B cell (primary cell): ENCODE measurements around the gene CEND1. TPM values are rescaled to one million over a fixed set of nuclear protein-coding genes. Genes with fewer than 3 reads are reported as not detected.

ENCODE experiments used
- ATAC-seq: fragments of 200-7000 bp; cut with Tn5 transposase; one replicate; pipeline ENCODE4 v1.10.0; 2021; ENCODE audit warnings: low read depth, mild to moderate bottlenecking, moderate number of reproducible peaks, moderate library complexity
- CTCF ChIA-PET: fragments of 350-600 bp; sonication (Branson Sonifier 250); formaldehyde crosslinking; loops from one replicate; lab custom pipeline; 2021; ENCODE audit warnings: antibody characterized with exemption, inconsistent platforms; lab: Charles Lee
- POLR2A ChIA-PET: fragments of 350-600 bp; sonication (Branson Sonifier 250); formaldehyde crosslinking; loops from one replicate; lab custom pipeline; 2021; ENCODE audit warnings: antibody characterized with exemption; lab: Charles Lee
- DNase-seq: peaks from one replicate; pipeline ENCODE4 v3.0.0; 2013
- H2AFZ ChIP-seq: 2 replicates; pipeline ENCODE4 v1.6.1; 2012; ENCODE audit warnings: mild to moderate bottlenecking, low read depth, low read length; ENCODE audit not compliant: insufficient read depth, poor library complexity, severe bottlenecking
- H3K27ac ChIP-seq, 2 donors: 1 replicate in 1 of 2; 2 replicates in 1 of 2; pipeline ENCODE4 v1.5.1; 2012 to 2013; ENCODE audit warnings: low read length in 2 of 2, mild to moderate bottlenecking in 2 of 2, moderate library complexity in 1 of 2
- H3K27me3 ChIP-seq, 4 experiments: fragments of 200-600 bp in 1 of 4; sonication (generic) in 1 of 4; replicated peaks in 1 of 4; 1 replicate in 2 of 4; 2 replicates in 2 of 4; pipeline versions ENCODE4 v1.6.1 to v1.7.0; 2013 to 2016; ENCODE audit warnings: low read length in 3 of 4, mild to moderate bottlenecking in 2 of 4, mixed read lengths in 1 of 4, moderate library complexity in 1 of 4; ENCODE audit not compliant: insufficient read depth in 4 of 4, control insufficient read depth in 3 of 4; ENCODE audit errors: control extremely low read depth in 1 of 4
- H3K36me3 ChIP-seq, 2 experiments: replicated peaks in 1 of 2; 1 replicate in 1 of 2; 2 replicates in 1 of 2; pipeline versions ENCODE4 v1.6.1 to v1.7.1; 2013; ENCODE audit warnings: low read length in 1 of 2; ENCODE audit not compliant: insufficient read depth in 2 of 2, control insufficient read depth in 1 of 2; ENCODE audit errors: control extremely low read depth in 1 of 2, extremely low read depth in 1 of 2
- H3K4me1 ChIP-seq, 2 donors: fragments of 200-600 bp in 1 of 2; sonication (generic) in 1 of 2; 1 replicate in 1 of 2; 2 replicates in 1 of 2; pipeline versions ENCODE4 v1.5.1 to v1.6.1; 2013 to 2017; ENCODE audit warnings: low read length in 2 of 2; ENCODE audit not compliant: control insufficient read depth in 2 of 2, insufficient read depth in 2 of 2
- H3K4me2 ChIP-seq: replicated peaks from 2 replicates; pipeline ENCODE3; 2012; ENCODE audit warnings: mild to moderate bottlenecking, low read depth, low read length; ENCODE audit not compliant: poor library complexity, severe bottlenecking
- H3K4me3 ChIP-seq, 5 experiments: fragments of 200-600 bp in 1 of 5; sonication (generic) in 1 of 5; 1 replicate in 3 of 5; 2 replicates in 2 of 5; pipeline versions ENCODE4 v1.5.1 to v1.7.0; 2011 to 2016; ENCODE audit warnings: low read length in 4 of 5, mild to moderate bottlenecking in 4 of 5, low read depth in 2 of 5, control low read depth in 1 of 5, moderate library complexity in 1 of 5; ENCODE audit not compliant: insufficient read depth in 1 of 5; ENCODE audit errors: control extremely low read depth in 1 of 5, extremely low read depth in 1 of 5
- H3K79me2 ChIP-seq: fragments of 200-600 bp; sonication (generic); one replicate; pipeline ENCODE4 v1.6.0; 2016; ENCODE audit warnings: low read length; ENCODE audit not compliant: control insufficient read depth, insufficient read depth
- H3K9ac ChIP-seq: fragments of 200-600 bp; sonication (generic); 2 replicates; pipeline ENCODE4 v1.6.1; 2017; ENCODE audit warnings: mild to moderate bottlenecking, low read length, moderate library complexity
- H3K9me3 ChIP-seq, 3 donors: one replicate each; pipeline versions ENCODE4 v1.6.1 to v1.7.1; 2013; ENCODE audit warnings: low read length in 2 of 3; ENCODE audit not compliant: control insufficient read depth in 2 of 3, insufficient read depth in 1 of 3; ENCODE audit errors: control extremely low read depth in 1 of 3
- H4K20me1 ChIP-seq: 2 replicates; pipeline ENCODE4 v1.6.0; 2012; ENCODE audit warnings: mild to moderate bottlenecking, low read length; ENCODE audit not compliant: insufficient read depth, control insufficient read depth, poor library complexity, severe bottlenecking
- H3K27ac Mint-ChIP-seq: one replicate; pipeline ENCODE4 v1.8.0; 2021; ENCODE audit warnings: mixed read lengths
- H3K27me3 Mint-ChIP-seq: one replicate; pipeline ENCODE4 v1.8.0; 2021; ENCODE audit warnings: mixed read lengths
- H3K4me1 Mint-ChIP-seq: one replicate; pipeline ENCODE4 v1.8.0; 2021; ENCODE audit warnings: mixed read lengths
- H3K4me3 Mint-ChIP-seq: one replicate; pipeline ENCODE4 v1.8.0; 2021; ENCODE audit warnings: mixed read lengths
- H3K9me3 Mint-ChIP-seq: one replicate; pipeline ENCODE4 v1.8.0; 2022; ENCODE audit warnings: mixed read lengths; ENCODE audit not compliant: insufficient read depth
- EZH2 ChIP-seq: IDR thresholded peaks from 2 replicates; pipeline ENCODE4 v1.6.1; 2012; ENCODE audit warnings: borderline replicate concordance, low read depth, mild to moderate bottlenecking, moderate library complexity, low read length; ENCODE audit not compliant: insufficient read depth, poor library complexity, severe bottlenecking
- WGBS: methylation state at CpG from one replicate; pipeline ENCODE4 v1.1.5; 2013; ENCODE audit warnings: missing lambda C conversion rate; ENCODE audit not compliant: insufficient coverage; 5-methylcytosine and 5-hydroxymethylcytosine counted together
- intact Hi-C: fragments of 100-400 bp; cut with micrococcal nuclease; formaldehyde crosslinking; loops from one replicate; pipeline ENCODE4 v1.10.0; 2022
- polyA plus RNA-seq: library from polyadenylated mRNA; depleted of rRNA; stranded (reverse); fragments of >200 nt; gene quantifications from 2 replicates; pipeline ENCODE4 v1.2.3, GENCODE V29; 2012
- total RNA-seq, 2 donors: library from RNA; stranded (reverse); fragments of 120-200 nt in 1 of 2; gene quantifications; 1 replicate in 1 of 2; 2 replicates in 1 of 2; pipeline versions ENCODE4 v1.2.3 to v1.2.4, GENCODE V29; 2013 to 2022
- TF ChIP-seq, protein P1 (sequence below): fragments of 200-600 bp; IDR thresholded peaks from one replicate; pipeline ENCODE4 v1.8.0; 2022; ENCODE audit warnings: antibody characterized with exemption, mild to moderate bottlenecking

The CEND1 gene
- total and polyA plus RNA-seq, 2 donors (not counting 1 experiment from before 2014, with no cell fraction given) = 0.13 to 0.39 TPM

DNA sequence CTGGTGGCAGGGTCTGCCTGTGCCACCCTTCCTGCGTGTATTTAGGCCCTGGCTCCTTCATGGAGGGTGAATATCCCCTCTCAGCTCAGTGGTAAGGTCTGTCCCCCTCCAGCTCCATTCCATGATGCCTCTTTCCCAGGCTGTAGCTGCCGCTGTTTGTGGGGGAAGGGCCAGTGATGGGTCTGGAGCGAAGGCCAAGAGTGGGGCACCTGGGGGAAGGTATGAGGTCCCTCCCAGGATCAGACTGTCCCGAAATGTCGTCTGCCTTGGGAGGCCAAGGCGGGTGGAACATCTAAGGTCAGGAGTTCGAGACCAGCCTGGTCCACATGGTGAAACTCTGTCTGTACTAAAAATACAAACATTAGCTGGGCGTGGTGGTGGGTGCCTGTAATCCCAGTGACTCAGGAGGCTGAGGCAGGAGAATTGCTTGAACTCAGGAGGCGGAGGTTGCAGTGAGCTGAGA lies 44.0 kb upstream of the CEND1 start:
- Mint-ChIP-seq H3K9me3 (no peaks in the 10 kb centered on the region), H3K4me3 (peak overlapping the region; percentile 71), H3K4me1 (peaks cover 34% of the 10 kb centered on the region), H3K27me3 (peaks cover 7% of the 10 kb centered on the region), H3K27ac (no peak overlapping the region)
- intact Hi-C loops = loop anchor here (1.0 kb wide), 1 partner anchor 8 kb away; the partner anchor contains the start of genes POLR2L and TSPAN4
- H3K4me3 ChIP-seq = peak overlapping the region in 1 of 5 experiments; percentile 49
- H3K36me3 ChIP-seq = peaks cover 0 to 8% of the 10 kb centered on the region in 2 experiments
- ChIA-PET CTCF (interaction anchor here (0.9 to 2.1 kb wide), 2 partner anchors 10 to 13 kb away, joined by 3 to 6 read pairs; partner anchors contain the start of gene TSPAN4), POLR2A (interaction anchor here (2.0 kb wide), 1 partner anchor 14 kb away, joined by 8 read pairs; the partner anchor contains the start of gene PNPLA2)
- H3K79me2 ChIP-seq = no peaks in the 10 kb centered on the region
- 87% methylated on average over 3 of the region's 9 CpGs for WGBS
- no peak for ATAC-seq
- H2AFZ ChIP-seq = no peak overlapping the region
- peaks cover 44 to 51% of the 10 kb centered on the region in 2 donors for H3K4me1 ChIP-seq
- peaks cover 0 to 49% (median 15%) of the 10 kb centered on the region in 4 experiments for H3K27me3 ChIP-seq
- H3K9me3 ChIP-seq = peaks cover 0 to 9% (median 0%) of the 10 kb centered on the region in 3 donors
- TF ChIP-seq, protein P1, sequence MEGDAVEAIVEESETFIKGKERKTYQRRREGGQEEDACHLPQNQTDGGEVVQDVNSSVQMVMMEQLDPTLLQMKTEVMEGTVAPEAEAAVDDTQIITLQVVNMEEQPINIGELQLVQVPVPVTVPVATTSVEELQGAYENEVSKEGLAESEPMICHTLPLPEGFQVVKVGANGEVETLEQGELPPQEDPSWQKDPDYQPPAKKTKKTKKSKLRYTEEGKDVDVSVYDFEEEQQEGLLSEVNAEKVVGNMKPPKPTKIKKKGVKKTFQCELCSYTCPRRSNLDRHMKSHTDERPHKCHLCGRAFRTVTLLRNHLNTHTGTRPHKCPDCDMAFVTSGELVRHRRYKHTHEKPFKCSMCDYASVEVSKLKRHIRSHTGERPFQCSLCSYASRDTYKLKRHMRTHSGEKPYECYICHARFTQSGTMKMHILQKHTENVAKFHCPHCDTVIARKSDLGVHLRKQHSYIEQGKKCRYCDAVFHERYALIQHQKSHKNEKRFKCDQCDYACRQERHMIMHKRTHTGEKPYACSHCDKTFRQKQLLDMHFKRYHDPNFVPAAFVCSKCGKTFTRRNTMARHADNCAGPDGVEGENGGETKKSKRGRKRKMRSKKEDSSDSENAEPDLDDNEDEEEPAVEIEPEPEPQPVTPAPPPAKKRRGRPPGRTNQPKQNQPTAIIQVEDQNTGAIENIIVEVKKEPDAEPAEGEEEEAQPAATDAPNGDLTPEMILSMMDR = no peak
- peak overlapping the region; percentile 88 for H3K4me2 ChIP-seq
- DNase-seq = no peak
- no peak overlapping the region for H3K9ac ChIP-seq
- no peak overlapping the region for H3K27ac ChIP-seq
- peaks cover 54% of the 10 kb centered on the region for H4K20me1 ChIP-seq

DNA sequence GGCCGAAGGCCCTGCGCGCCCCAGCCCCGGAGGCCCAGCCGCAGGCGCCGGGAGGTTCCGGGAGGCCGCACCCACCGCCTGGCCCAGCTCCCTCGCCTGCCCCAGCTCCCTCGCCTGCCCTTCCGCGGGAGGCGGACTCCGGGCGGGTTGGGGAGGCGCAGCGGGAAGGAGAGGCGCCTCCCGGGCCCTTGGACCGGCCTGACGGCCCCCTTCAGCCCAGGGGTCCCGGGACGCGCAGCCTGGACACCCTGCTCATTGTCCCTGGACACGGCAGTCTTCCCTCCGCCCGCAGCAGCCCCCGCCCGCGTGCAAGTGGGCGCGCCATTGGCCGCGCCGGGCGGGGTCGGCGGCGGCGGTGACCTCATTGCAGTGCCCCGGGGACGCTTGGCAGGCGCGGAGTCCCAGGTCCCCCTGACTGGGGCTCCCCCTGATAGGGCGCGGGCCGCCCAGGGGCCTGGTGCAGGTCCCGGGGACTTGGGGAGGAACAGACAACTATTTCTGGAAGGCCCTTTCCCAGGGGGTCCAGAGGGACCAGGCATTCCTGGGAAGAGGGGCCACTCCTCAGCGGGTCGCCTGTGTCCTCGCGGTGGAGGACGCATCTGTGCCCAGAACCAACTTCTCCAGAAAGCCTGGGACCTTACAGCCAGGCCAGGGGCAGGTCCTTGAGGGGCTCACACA lies 43.4 kb upstream of the CEND1 start:
- 2% methylated on average over 55 of the region's 55 CpGs for WGBS
- Histone ChIP-seq H3K4me1 (peaks cover 50 to 57% of the 10 kb centered on the region in 2 donors), H3K4me3 (peak overlapping the region in 4 of 5 experiments; percentile 31 to 58 (median 54)), H3K36me3 (peaks cover 0 to 5% of the 10 kb centered on the region in 2 experiments), H3K4me2 (peak overlapping the region; percentile 88), H3K9me3 (peaks cover 0 to 12% (median 0%) of the 10 kb centered on the region in 3 donors), H4K20me1 (peaks cover 58% of the 10 kb centered on the region), H3K27me3 (peaks cover 0 to 56% (median 18%) of the 10 kb centered on the region in 4 experiments), H2AFZ (peak overlapping the region; percentile 49), H3K27ac (no peak overlapping the region), H3K79me2 (no peaks in the 10 kb centered on the region), H3K9ac (peak overlapping the region; percentile 51)
- intact Hi-C loops = loop anchor here (1.0 kb wide), 1 partner anchor 9 kb away; the partner anchor contains the start of genes POLR2L and TSPAN4
- no peak overlapping the region for H3K27ac Mint-ChIP-seq
- H3K4me3 Mint-ChIP-seq = peak overlapping the region; percentile 71
- POLR2A ChIA-PET = interaction anchor here (0.5 to 6.4 kb wide), 8 partner anchors 10 to 220 kb away, joined by 3 to 57 read pairs (median 4); partner anchors contain the start of genes PNPLA2, POLR2L and TSPAN4
- ATAC-seq = peak; percentile 23
- CTCF ChIA-PET = interaction anchor here (0.5 to 2.1 kb wide), 3 partner anchors 10 to 1000 kb away, joined by 3 to 6 read pairs (median 3); partner anchors contain the start of gene TSPAN4
- DNase-seq = peak; percentile 63
- TF ChIP-seq, protein P1 = peak; percentile 11
- no peak for TF ChIP-seq EZH2
- H3K4me1 Mint-ChIP-seq = peaks cover 39% of the 10 kb centered on the region
- H3K9me3 Mint-ChIP-seq = no peaks in the 10 kb centered on the region
- peaks cover 7% of the 10 kb centered on the region for H3K27me3 Mint-ChIP-seq
